ENCODE data around the gene SYNPR.

DNA sequence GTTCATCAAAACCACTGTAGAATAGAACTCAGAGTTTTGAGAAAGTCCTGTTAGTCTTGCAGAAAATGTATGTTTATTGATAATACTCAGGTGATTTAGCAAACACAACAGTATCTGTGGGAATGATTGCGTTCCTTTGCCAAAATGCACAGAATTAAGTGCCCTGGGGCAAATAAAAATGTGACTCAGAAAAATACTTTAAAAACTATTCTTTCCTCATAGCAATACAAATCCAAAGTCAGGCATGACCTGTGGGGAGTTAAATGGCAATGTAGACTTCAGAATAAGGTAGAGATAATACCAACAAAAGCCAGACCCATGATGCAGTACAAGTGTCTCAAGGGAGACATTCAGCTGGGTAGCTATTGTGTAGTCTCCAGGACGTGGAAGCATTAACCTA, 302.0 kb downstream of the SYNPR start:
- TF ChIP-seq, protein P1, sequence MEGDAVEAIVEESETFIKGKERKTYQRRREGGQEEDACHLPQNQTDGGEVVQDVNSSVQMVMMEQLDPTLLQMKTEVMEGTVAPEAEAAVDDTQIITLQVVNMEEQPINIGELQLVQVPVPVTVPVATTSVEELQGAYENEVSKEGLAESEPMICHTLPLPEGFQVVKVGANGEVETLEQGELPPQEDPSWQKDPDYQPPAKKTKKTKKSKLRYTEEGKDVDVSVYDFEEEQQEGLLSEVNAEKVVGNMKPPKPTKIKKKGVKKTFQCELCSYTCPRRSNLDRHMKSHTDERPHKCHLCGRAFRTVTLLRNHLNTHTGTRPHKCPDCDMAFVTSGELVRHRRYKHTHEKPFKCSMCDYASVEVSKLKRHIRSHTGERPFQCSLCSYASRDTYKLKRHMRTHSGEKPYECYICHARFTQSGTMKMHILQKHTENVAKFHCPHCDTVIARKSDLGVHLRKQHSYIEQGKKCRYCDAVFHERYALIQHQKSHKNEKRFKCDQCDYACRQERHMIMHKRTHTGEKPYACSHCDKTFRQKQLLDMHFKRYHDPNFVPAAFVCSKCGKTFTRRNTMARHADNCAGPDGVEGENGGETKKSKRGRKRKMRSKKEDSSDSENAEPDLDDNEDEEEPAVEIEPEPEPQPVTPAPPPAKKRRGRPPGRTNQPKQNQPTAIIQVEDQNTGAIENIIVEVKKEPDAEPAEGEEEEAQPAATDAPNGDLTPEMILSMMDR (IDR thresholded peaks at IDR 0.05): no peak
- no peak for TF ChIP-seq POLR2A (IDR thresholded peaks at IDR 0.05)

All from right lobe of liver (tissue), 4 donors.